Glutamatergic neuron (in vitro differentiated cells): ENCODE results near the gene ILKAP. TPM values are rescaled to one million over a fixed set of nuclear protein-coding genes. Genes with fewer than 3 reads are reported as not detected.

Experiments used
- DNase-seq: peaks from one replicate; pipeline ENCODE4 v3.0.0; 2022
- H3K27ac Mint-ChIP-seq: one replicate; pipeline ENCODE4 v1.8.0; 2020; ENCODE audit warnings: mild to moderate bottlenecking, mixed read lengths, inconsistent platforms; ENCODE audit not compliant: unreplicated experiment
- H3K27me3 Mint-ChIP-seq: one replicate; pipeline ENCODE4 v1.8.0; 2020; ENCODE audit warnings: mild to moderate bottlenecking, moderate library complexity, mixed read lengths, inconsistent platforms; ENCODE audit not compliant: unreplicated experiment
- H3K36me3 Mint-ChIP-seq: one replicate; pipeline ENCODE4 v1.8.0; 2020; ENCODE audit warnings: mild to moderate bottlenecking, mixed read lengths, inconsistent platforms; ENCODE audit not compliant: unreplicated experiment
- H3K4me1 Mint-ChIP-seq: one replicate; pipeline ENCODE4 v1.8.0; 2020; ENCODE audit warnings: mild to moderate bottlenecking, low read depth, mixed read lengths, inconsistent platforms; ENCODE audit not compliant: unreplicated experiment
- H3K4me3 Mint-ChIP-seq: one replicate; pipeline ENCODE4 v1.8.0; 2020; ENCODE audit warnings: mild to moderate bottlenecking, mixed read lengths, inconsistent platforms; ENCODE audit not compliant: unreplicated experiment
- H3K9me3 Mint-ChIP-seq: one replicate; pipeline ENCODE4 v1.8.0; 2020; ENCODE audit warnings: mild to moderate bottlenecking, moderate library complexity, mixed read lengths, inconsistent platforms; ENCODE audit not compliant: unreplicated experiment
- CTCF ChIP-seq: fragments of 200-600 bp; sonication (generic); IDR thresholded peaks from one replicate; pipeline ENCODE4 v1.5.0; 2021; ENCODE audit not compliant: partially characterized antibody, unreplicated experiment
- total RNA-seq: library from RNA; stranded (reverse); fragmentation: NEBNext Ultra II Directional; extraction: Animal tissue kit (Norgen Biotek cat#: 25700); gene quantifications from one replicate; pipeline ENCODE4 v1.2.1, GENCODE V29; 2021; ENCODE audit not compliant: unreplicated experiment

ILKAP gene
- total RNA-seq, 1 donor from 2014 or later = 61.3 TPM

- no peak for DNase-seq
- Mint-ChIP-seq H3K4me3 (peak overlapping the region; percentile 81), H3K27me3 (no peaks in the 10 kb centered on the region)
Observed at GRCh38 chr2:238159071-238159539, 44.4 kb downstream of the ILKAP start.

GRCh38 chr2:238158509-238159070 is 44.9 kb downstream of the ILKAP start, which contains the start of gene ERFE:
ERFE (plus strand) TSS chr2:238158970; CDS start chr2:238159008, 38 bp downstream.
- Mint-ChIP-seq H3K4me1 (peaks cover 10% of the 10 kb centered on the region), H3K36me3 (no peaks in the 10 kb centered on the region), H3K27me3 (no peaks in the 10 kb centered on the region), H3K4me3 (peak within 1 kb of the TSS; percentile 81), H3K27ac (peak within 1 kb of the TSS; percentile 20), H3K9me3 (peaks cover 4% of the 10 kb centered on the region)
- peak; percentile 62 for TF ChIP-seq CTCF
- peak; percentile 83 for DNase-seq

More at GRCh38 chr2:238159071-238159539, 44.4 kb downstream of the ILKAP start:
- Mint-ChIP-seq H3K36me3 (no peaks in the 10 kb centered on the region), H3K27ac (peak overlapping the region; percentile 20), H3K4me1 (peaks cover 10% of the 10 kb centered on the region), H3K9me3 (peaks cover 2% of the 10 kb centered on the region)
- no peak for TF ChIP-seq CTCF

- TF ChIP-seq CTCF = no peak
- H3K4me3 Mint-ChIP-seq = no peak overlapping the region
- peaks cover 5% of the 10 kb centered on the region for H3K9me3 Mint-ChIP-seq
- DNase-seq = no peak
- H3K4me1 Mint-ChIP-seq = peaks cover 10% of the 10 kb centered on the region
- no peaks in the 10 kb centered on the region for H3K27me3 Mint-ChIP-seq
- no peak overlapping the region for H3K27ac Mint-ChIP-seq
- H3K36me3 Mint-ChIP-seq = no peaks in the 10 kb centered on the region
Observed at GRCh38 chr2:238158018-238158508, 45.4 kb downstream of the ILKAP start.

- no peak for DNase-seq
- H3K9me3 Mint-ChIP-seq = peaks cover 5% of the 10 kb centered on the region
- H3K36me3 Mint-ChIP-seq = no peaks in the 10 kb centered on the region
- no peak overlapping the region for H3K27ac Mint-ChIP-seq
- TF ChIP-seq CTCF = no peak
- peaks cover 10% of the 10 kb centered on the region for H3K4me1 Mint-ChIP-seq
- H3K4me3 Mint-ChIP-seq = no peak overlapping the region
- no peaks in the 10 kb centered on the region for H3K27me3 Mint-ChIP-seq
Observed at GRCh38 chr2:238157506-238158017, 45.9 kb downstream of the ILKAP start.
